T-helper 17 cell (primary cell): Measurements from ENCODE around the gene KCNJ16. TPM values are rescaled to one million over a fixed set of nuclear protein-coding genes. Genes with fewer than 3 reads are reported as not detected.

Experiments used
- ATAC-seq: fragments of 150-1000 bp; cut with Tn5 transposase; 2 replicates; pipeline ENCODE4 v1.10.0; 2021; ENCODE audit warnings: mild to moderate bottlenecking, moderate library complexity
- DNase-seq, 3 donors: peaks; one replicate each; pipeline versions ENCODE4 v3.0.0 to v3.0.0-alpha.2; 2020 to 2021
- H3K9me3 ChIP-seq: one replicate; pipeline ENCODE4 v1.7.0; 2013; ENCODE audit warnings: low read length, mild to moderate bottlenecking; ENCODE audit not compliant: control insufficient read depth, poor library complexity, severe bottlenecking
- H3K27ac Mint-ChIP-seq: one replicate; pipeline ENCODE4 v1.8.0; 2022; ENCODE audit warnings: mild to moderate bottlenecking, moderate library complexity, mixed read lengths
- H3K27me3 Mint-ChIP-seq: one replicate; pipeline ENCODE4 v1.8.0; 2022; ENCODE audit warnings: mixed read lengths
- H3K36me3 Mint-ChIP-seq: one replicate; pipeline ENCODE4 v1.8.0; 2022; ENCODE audit warnings: low read depth, mixed read lengths
- H3K4me1 Mint-ChIP-seq: one replicate; pipeline ENCODE4 v1.8.0; 2022; ENCODE audit warnings: mild to moderate bottlenecking, mixed read lengths
- H3K4me3 Mint-ChIP-seq: one replicate; pipeline ENCODE4 v1.8.0; 2022; ENCODE audit warnings: mild to moderate bottlenecking, moderate library complexity, mixed read lengths
- total RNA-seq, 4 donors: library from RNA in 2 of 4; stranded (reverse) in 2 of 4; gene quantifications; one replicate each; pipeline ENCODE4 v1.2.3 and lab custom pipeline; 2022 to 2026

The KCNJ16 gene
- total RNA-seq, 2 donors from 2014 or later: not detected

DNA sequence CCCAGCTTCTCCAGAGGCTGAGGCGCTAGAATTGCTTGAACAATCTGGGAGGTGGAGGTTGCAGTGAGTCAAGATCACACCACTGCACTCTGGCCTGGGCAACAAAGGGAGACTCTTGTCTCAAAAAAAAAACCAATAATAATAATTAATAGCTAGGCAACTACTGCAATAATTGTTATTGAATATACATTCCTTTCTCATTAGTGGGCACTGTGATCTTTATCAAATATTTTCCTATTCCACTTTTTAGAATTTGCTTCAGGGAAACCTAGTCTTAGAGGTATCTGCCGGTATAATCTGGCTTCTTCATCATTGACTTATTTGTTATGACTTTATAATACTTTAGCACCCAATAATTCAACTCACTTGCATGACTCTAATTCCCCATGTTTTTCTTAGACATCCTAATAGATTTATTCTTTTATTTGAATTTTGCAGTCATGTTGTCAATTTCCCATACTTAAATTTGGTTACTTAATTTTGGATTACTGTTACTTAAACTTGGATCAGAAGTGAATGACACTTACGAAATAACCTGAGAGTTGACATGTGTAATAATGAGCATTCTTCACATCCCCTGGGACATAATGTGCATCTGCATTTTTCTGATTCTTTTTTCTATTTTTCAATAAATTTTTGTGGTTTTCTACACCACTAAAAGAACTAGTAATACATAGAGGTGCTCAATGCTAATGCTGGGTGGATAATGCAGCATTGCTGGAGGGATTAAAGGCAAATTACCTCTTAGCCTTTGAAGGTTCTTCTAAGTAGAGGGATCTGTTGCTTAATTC, 25.0 kb upstream of the KCNJ16 start:
- H3K9me3 ChIP-seq: no peaks in the 10 kb centered on the region
- no peak overlapping the region for H3K4me3 Mint-ChIP-seq
- H3K36me3 Mint-ChIP-seq: no peaks in the 10 kb centered on the region
- ATAC-seq (no peak), DNase-seq (no peak)
- no peaks in the 10 kb centered on the region for H3K4me1 Mint-ChIP-seq
- H3K27ac Mint-ChIP-seq: no peak overlapping the region
- peaks cover 23% of the 10 kb centered on the region for H3K27me3 Mint-ChIP-seq

DNA sequence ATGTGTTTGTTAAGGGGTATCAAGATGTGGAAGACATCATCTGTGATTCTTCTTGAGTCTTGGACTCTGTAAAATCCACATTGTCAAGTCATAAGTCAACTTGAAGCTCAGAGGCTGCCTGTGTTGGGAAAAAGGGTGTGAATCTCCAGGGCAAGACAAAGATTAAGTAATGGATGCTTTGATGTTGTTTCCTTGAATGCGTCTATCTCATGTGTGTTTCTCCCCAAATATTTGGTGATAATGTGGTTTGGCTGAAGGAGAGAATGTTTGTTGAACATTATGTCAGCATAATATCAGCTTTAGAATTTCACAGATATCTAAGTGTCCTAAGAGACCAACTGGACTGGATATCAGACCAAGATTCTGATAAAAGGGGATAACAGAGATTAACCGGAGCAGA, 24.1 kb upstream of the KCNJ16 start:
- H3K4me3 Mint-ChIP-seq: no peak overlapping the region
- H3K4me1 Mint-ChIP-seq: no peaks in the 10 kb centered on the region
- no peak overlapping the region for H3K27ac Mint-ChIP-seq
- H3K27me3 Mint-ChIP-seq: peaks cover 23% of the 10 kb centered on the region
- no peaks in the 10 kb centered on the region for H3K9me3 ChIP-seq
- ATAC-seq (no peak), DNase-seq (no peak)
- no peaks in the 10 kb centered on the region for H3K36me3 Mint-ChIP-seq

DNA sequence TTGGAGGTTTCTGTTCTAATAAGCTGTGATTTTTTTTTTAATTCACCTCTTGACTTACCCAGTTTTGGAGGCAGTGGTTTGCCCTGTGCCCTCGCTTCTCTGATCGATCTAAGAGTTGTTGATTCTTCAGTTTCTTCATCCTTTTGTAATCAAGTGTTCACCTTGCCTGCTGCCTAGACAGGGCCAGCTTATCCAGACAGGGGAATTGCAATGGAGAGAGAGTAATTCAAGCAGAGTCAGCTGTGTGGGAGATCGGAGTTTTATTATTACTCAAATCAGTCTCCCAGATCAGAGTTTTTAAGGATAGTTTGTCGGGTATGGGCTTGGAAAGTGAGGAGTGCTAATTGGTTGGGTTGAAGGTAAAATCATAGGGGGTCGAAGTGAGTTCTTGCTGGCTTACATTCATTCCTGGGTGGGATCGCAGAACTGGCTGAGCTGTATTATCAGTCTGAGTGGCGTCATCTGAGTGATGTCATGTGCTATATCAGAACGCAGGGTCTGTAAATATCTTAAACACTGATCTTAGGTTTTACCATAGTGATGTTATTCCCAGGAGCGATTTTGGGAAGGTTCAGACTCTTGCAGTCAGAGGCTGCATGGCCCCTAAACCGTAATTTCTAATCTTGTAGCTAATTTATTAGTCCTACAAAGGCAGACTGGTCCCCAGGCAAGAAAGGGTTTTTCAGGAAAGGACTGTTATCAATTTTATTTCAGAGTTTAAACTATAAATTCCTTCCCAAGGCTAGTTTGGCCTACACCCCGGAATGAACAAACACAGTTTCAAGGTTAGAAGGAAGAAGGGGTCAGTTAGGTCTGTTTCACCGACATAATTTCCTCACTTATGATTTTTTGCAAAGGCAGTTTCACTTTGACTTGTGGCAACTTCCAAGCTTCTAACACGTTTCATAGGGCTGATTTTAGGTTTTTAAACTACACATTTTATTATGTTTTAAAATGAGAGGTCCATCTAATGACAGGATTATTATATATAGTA, 21.5 kb upstream of the KCNJ16 start:
- DNase-seq: no peak
- Mint-ChIP-seq H3K36me3 (no peaks in the 10 kb centered on the region), H3K27me3 (peaks cover 18% of the 10 kb centered on the region), H3K4me3 (no peak overlapping the region), H3K27ac (no peak overlapping the region), H3K4me1 (no peaks in the 10 kb centered on the region)
- ATAC-seq: no peak
- H3K9me3 ChIP-seq: no peaks in the 10 kb centered on the region

GRCh38 chr17:70055000-70055399, 20.0 kb upstream of the KCNJ16 start:
- Mint-ChIP-seq H3K27ac (no peak overlapping the region), H3K4me3 (no peak overlapping the region), H3K36me3 (no peaks in the 10 kb centered on the region), H3K27me3 (peaks cover 13% of the 10 kb centered on the region), H3K4me1 (no peaks in the 10 kb centered on the region)
- ATAC-seq (no peak), DNase-seq (no peak)
- no peaks in the 10 kb centered on the region for H3K9me3 ChIP-seq

DNA sequence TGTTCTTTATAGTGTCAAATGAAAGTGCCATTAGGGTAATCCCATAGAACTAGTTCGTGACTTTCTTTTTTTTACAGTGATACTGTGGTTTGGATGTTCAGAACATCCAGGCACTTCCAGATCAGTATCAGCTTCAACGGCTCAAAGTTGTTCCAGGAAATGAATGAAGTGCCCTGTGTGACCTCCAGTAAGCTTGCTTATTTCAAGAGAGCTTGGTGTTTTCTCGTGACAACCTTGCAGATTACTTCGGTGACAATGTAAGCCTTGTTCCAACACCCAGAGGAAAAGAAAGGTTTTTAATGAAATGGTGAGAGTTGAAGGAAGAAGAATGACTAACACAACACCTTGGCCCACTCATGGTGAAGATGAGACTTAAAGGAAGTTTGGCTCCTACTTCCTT, 16.0 kb upstream of the KCNJ16 start:
- Mint-ChIP-seq H3K4me3 (no peak overlapping the region), H3K27me3 (no peaks in the 10 kb centered on the region), H3K4me1 (no peaks in the 10 kb centered on the region), H3K27ac (no peak overlapping the region), H3K36me3 (no peaks in the 10 kb centered on the region)
- ATAC-seq: no peak
- H3K9me3 ChIP-seq: no peaks in the 10 kb centered on the region
- no peak for DNase-seq

- H3K27me3 Mint-ChIP-seq: no peaks in the 10 kb centered on the region
- DNase-seq (no peak), ATAC-seq (no peak)
- no peaks in the 10 kb centered on the region for H3K36me3 Mint-ChIP-seq
- no peaks in the 10 kb centered on the region for H3K4me1 Mint-ChIP-seq
- H3K4me3 Mint-ChIP-seq: no peak overlapping the region
- no peak overlapping the region for H3K27ac Mint-ChIP-seq
- no peaks in the 10 kb centered on the region for H3K9me3 ChIP-seq
These were observed 15.4 kb upstream of the KCNJ16 start for GRCh38 chr17:70059649-70060048.

- H3K9me3 ChIP-seq: no peaks in the 10 kb centered on the region
- Mint-ChIP-seq H3K4me1 (no peaks in the 10 kb centered on the region), H3K27ac (no peak overlapping the region), H3K27me3 (no peaks in the 10 kb centered on the region), H3K36me3 (no peaks in the 10 kb centered on the region), H3K4me3 (no peak overlapping the region)
- ATAC-seq: no peak
- no peak for DNase-seq
These were observed 14.6 kb upstream of the KCNJ16 start for GRCh38 chr17:70060415-70060814.

DNA sequence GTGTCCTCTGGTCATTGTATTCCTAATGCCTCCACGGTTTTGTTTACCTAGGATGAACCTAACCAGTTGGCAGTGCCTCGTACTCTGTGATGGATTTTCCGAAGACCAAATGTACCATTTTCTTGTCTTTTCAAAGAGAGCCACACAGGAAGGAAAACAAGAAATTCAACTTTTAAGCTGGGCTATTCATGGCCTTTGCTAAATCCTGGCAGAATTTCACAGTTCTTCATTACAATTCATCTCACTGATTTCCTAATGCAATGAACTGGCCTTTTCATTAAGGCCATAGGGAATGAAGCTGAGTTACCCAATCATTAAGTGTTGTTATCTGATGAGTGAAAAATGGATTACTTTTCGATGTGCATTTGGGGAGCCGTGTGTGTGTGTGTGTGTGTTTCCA, 7.9 kb upstream of the KCNJ16 start:
- no peak overlapping the region for H3K27ac Mint-ChIP-seq
- ATAC-seq: no peak

DNA sequence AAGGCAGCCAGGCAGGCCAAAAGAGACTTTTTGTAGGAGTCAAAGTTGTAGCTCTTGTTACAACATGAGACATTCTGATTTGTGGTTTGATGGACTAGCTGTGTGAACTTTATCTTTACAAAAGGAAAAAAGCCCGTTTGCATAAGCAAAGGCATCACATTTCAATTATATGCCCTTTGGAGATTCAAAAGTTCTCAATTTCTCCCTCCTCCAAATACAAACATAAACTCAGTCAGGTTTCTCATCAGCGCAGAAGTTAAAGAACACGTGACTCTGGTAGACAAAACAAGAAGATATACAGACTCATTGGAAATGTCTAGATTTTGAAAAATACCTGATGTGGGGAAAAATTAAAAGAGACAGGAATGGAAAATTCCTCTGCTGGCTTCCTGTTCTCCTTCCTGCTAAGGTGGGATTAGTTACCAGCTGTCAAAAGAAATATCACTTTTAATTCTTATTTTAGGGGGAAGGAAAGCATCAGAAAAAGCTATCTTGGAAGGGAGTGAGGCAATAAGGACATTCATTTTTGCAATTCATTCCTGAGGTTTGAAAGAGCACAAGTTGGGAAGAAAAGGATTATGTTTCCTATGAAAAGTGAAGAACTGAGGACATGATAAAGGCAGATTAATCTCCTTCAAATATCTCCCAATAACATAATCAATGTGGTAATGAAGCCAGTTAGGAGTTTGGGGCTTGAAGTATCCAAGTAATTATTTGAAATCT, 4.6 kb upstream of the KCNJ16 start:
- DNase-seq: no peak
- H3K36me3 Mint-ChIP-seq: no peaks in the 10 kb centered on the region
- no peak for ATAC-seq
- no peaks in the 10 kb centered on the region for H3K9me3 ChIP-seq
- no peak overlapping the region for H3K4me3 Mint-ChIP-seq
- no peaks in the 10 kb centered on the region for H3K4me1 Mint-ChIP-seq
- no peak overlapping the region for H3K27ac Mint-ChIP-seq
- peaks cover 34% of the 10 kb centered on the region for H3K27me3 Mint-ChIP-seq

More for the DNA sequence above, 7.9 kb upstream of the KCNJ16 start:
- no peaks in the 10 kb centered on the region for H3K9me3 ChIP-seq
- Mint-ChIP-seq H3K27me3 (peaks cover 28% of the 10 kb centered on the region), H3K4me3 (no peak overlapping the region), H3K36me3 (no peaks in the 10 kb centered on the region), H3K4me1 (no peaks in the 10 kb centered on the region)
- no peak for DNase-seq

GRCh38 chr17:70071127-70071526, 3.9 kb upstream of the KCNJ16 start:
- Mint-ChIP-seq H3K4me3 (no peak overlapping the region), H3K4me1 (no peaks in the 10 kb centered on the region), H3K27me3 (peaks cover 34% of the 10 kb centered on the region), H3K36me3 (no peaks in the 10 kb centered on the region), H3K27ac (no peak overlapping the region)
- DNase-seq (no peak), ATAC-seq (no peak)
- no peaks in the 10 kb centered on the region for H3K9me3 ChIP-seq

DNA sequence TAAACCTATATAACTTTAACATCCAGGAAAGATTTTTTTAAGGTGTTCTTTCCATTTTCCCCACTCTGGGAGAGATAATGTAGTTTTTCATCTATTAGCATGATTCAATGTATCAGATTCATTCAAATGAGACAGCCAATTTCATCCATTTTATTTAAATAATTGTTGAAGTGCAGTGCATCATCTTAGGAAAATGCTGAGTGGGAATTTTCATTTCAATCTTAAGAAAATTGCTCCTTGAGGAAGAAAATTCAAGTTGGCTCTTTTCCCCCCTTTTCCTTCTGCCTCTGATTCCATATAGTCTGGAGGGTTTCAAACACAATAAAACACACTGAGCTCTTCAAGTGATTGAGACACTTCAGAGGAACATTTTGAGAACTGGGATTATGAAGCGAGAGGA, 3.4 kb upstream of the KCNJ16 start:
- DNase-seq: no peak
- H3K4me3 Mint-ChIP-seq: no peak overlapping the region
- H3K9me3 ChIP-seq: no peaks in the 10 kb centered on the region
- H3K36me3 Mint-ChIP-seq: no peaks in the 10 kb centered on the region
- H3K27ac Mint-ChIP-seq: no peak overlapping the region
- H3K27me3 Mint-ChIP-seq: peaks cover 33% of the 10 kb centered on the region
- no peaks in the 10 kb centered on the region for H3K4me1 Mint-ChIP-seq
- no peak for ATAC-seq

GRCh38 chr17:70072546-70073309, 2.3 kb upstream of the KCNJ16 start:
- H3K9me3 ChIP-seq: no peaks in the 10 kb centered on the region
- H3K27me3 Mint-ChIP-seq: peaks cover 26% of the 10 kb centered on the region
- no peaks in the 10 kb centered on the region for H3K36me3 Mint-ChIP-seq
- H3K4me1 Mint-ChIP-seq: no peaks in the 10 kb centered on the region
- ATAC-seq (no peak), DNase-seq (no peak)
- no peak overlapping the region for H3K4me3 Mint-ChIP-seq
- H3K27ac Mint-ChIP-seq: no peak overlapping the region
